HG03175 (cell line): ENCODE measurements around the gene BHLHA9.
"Not testable (repeated sequence)": the region's sequence is repeated elsewhere in the genome, so short reads cannot be mapped to it uniquely, and the experiment has no call there.

Experiments
- ATAC-seq: cut with Tn5 transposase; IDR thresholded peaks from one replicate; pipeline ENCODE4 v1.9.1; 2021; ENCODE audit warnings: mild to moderate bottlenecking, moderate library complexity; ENCODE audit not compliant: unreplicated experiment

Gene BHLHA9

DNA sequence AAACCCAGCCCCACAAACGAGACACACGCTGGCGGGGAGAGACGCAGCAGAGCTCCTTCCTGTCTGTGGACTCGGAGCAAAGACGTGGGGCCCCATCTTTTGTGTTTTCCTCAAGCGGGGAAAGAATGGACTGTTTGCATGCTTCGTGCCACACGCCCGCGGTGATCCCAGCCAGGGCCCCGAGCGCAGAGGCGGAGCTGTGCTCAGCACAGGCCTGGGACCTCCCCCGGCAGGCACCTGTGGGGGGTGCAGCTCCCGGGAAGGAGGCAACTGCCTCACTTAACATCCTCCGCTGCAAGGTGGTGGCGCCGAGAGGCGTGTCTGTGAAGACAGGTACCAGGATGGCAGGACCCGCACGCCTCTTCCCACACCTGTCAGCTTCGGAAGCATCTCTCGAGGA lies 28.4 kb downstream of the BHLHA9 start:
- ATAC-seq = no peak

GRCh38 chr17:1299552-1300370 lies 29.5 kb downstream of the BHLHA9 start:
- ATAC-seq = no peak

GRCh38 chr17:1300371-1300905 lies 30.2 kb downstream of the BHLHA9 start:
- ATAC-seq = no peak

DNA sequence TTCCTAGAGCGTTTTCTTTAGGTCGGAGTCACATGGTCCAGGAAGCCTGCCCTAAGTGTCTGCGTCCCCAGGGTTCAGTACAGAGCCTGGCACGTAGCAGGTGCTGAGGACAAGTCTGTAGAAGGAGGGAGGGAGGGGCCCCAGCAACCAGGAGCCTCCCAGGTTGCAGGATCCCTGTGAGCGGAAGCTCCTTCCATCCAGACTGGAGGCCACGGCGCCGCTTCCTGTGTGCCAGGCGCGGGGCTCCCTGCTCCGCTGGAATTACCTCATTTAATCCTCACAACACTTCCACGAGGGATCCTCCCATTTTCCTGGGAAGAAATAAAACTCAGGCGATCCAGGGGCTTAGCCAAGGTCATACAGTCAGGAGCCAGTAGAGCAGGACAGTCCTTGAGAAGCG lies 31.3 kb downstream of the BHLHA9 start:
- ATAC-seq = no peak

GRCh38 chr17:1302761-1303160 lies 32.5 kb downstream of the BHLHA9 start:
- ATAC-seq = no peak

- no peak for ATAC-seq
These were observed 34.3 kb downstream of the BHLHA9 start for GRCh38 chr17:1304522-1304921.

DNA sequence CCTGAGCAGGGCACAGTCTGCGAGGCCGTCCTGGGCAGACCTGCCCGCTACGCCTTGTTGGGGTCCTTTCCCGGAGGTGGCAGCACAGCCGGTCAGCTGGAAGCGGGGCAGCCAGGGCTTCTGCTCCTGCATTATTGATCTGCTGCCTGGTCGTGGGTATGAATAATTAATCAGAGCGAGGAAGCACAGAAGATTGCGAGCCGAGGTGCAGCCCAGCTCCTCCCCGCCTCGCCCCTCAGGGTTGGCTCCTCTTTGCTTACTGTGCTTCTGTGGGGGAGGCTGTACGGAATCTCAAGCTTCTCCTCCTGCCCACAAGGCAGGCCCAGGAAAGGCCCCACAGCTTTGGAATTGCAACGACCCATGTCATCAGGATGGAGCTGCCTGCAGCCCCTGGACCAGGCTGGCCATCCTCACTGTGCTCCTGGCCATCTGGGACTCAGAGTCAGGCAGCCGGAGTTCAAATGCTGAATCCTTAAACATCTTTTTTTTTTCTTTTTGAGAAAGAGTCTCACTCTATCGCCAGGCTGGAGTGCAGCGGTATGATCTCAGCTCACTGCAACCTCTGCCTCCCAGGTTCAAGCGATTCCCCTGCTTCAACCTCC lies 34.8 kb downstream of the BHLHA9 start:
- ATAC-seq = no peak

DNA sequence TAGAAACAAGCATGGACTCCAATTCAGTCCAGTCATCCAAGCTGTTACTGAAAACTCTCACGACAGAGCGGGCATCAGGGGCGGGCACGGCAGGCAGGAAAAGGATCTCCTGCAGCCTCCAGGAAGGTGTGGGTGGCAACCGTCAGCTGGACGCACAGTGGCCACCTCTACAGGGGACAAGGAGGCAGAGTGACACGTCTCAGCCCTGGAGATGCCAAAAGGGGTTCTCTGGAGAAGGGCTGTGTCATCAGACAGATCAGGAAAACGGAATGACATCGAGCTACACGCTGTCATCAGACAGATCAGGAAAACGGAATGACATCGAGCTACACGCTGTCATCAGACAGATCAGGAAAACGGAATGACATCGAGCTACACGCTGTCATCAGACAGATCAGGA lies 37.6 kb downstream of the BHLHA9 start:
- not testable (repeated sequence) for ATAC-seq

DNA sequence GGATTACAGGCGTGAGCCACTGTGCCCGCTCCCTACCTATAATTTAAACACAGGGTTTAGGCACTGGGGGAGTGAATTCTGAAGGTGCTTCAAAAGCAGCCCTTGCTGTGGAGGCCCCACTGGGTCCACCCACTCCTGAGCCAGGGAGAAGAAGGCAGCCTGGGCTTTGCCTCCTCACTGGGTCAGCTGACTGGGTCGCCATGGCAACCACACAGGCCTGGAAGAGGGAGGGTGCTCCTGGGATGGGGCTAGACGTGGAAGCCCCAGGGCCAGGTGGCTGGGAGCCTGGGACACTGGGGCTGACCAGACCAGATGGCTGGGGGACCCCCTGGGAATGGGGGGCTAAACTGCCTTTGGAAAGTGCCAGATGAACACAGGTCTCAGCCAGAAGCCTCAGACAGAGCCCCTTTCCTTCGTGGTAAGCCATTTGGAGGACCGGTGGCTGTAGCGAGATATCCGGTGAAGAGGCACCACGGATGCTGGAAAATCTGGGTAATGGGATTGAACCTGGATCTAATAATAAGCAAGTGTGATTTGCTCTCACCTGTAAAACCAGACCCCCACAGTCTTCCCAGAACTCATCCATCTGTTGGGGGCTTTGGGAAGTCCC lies 42.1 kb downstream of the BHLHA9 start:
- ATAC-seq = no peak

- no peak for ATAC-seq
These were observed 43.2 kb downstream of the BHLHA9 start for GRCh38 chr17:1313270-1314005.

GRCh38 chr17:1315409-1315808 lies 45.2 kb downstream of the BHLHA9 start:
- no peak for ATAC-seq

GRCh38 chr17:1315891-1316403 lies 45.7 kb downstream of the BHLHA9 start:
- ATAC-seq = no peak
